Measurements from ENCODE around the gene SCNN1A. TPM values are rescaled to one million over a fixed set of nuclear protein-coding genes. Genes with fewer than 3 reads are reported as not detected.
A peak's percentile ranks its signal among the peaks of the same experiment; 100 is the strongest.

SCNN1A gene
- total RNA-seq, 1 experiment from 2014 or later, result 17.1 TPM

- in situ Hi-C loops (cut with HindIII; ENCODE audit: low pct_unique_long_range_greater_than_20kb, low sequenced_read_pairs) (no loop called here), intact Hi-C loops (cut with micrococcal nuclease; ENCODE audit: unreplicated experiment) (loop anchor here (5.0 kb wide), 1 partner anchor 35 kb away; no protein-coding TSS in a partner anchor)
- no peaks in the 10 kb centered on the region for H3K27me3 ChIP-seq (ENCODE audit: control insufficient read depth, insufficient read depth, low read length)
- no peaks in the 10 kb centered on the region for H3K9me3 ChIP-seq (ENCODE audit: control insufficient read depth, insufficient read depth, low read depth, low read length)
- ChIA-PET POLR2A (interaction anchor here (0.6 kb wide), 1 partner anchor 39 kb away, joined by 3 read pairs; no protein-coding TSS in a partner anchor), CTCF (no interaction called here)
- peak overlapping the region in 1 of 2 experiments; percentile 2; a peak in 2 of 4 replicates for H3K4me3 ChIP-seq (ENCODE audit: low read depth in 2 of 2, low read length in 2 of 2)
- no peaks in the 10 kb centered on the region for H3K36me3 ChIP-seq (ENCODE audit: control insufficient read depth, insufficient read depth, low read length)
- H3K27ac ChIP-seq (ENCODE audit: low read length), result peak overlapping the region; percentile 95
- peaks cover 87% of the 10 kb centered on the region for H3K4me1 ChIP-seq (ENCODE audit: control insufficient read depth, insufficient read depth, low read length)
- peak; percentile 71 for DNase-seq (ENCODE audit: low read depth, low spot score)
- no peak for TF ChIP-seq CTCF (IDR thresholded peaks at IDR 0.05)
- peak; percentile 69 for TF ChIP-seq POLR2AphosphoS5 (IDR thresholded peaks at IDR 0.05; ENCODE audit: low read depth, low read length)
- TF ChIP-seq TCF7L2 (IDR thresholded peaks at IDR 0.05; ENCODE audit: low read depth, low read length), result no peak
- TF ChIP-seq REST (IDR thresholded peaks at IDR 0.05; ENCODE audit: insufficient read depth in 1 of 2, low read depth in 2 of 2, low read length in 1 of 2), result no peak
- no peak for TF ChIP-seq SIN3A (IDR thresholded peaks at IDR 0.05; ENCODE audit: borderline replicate concordance, insufficient read depth, low read depth, low read length)
- ATAC-seq, result peak; percentile 68
- no TSS peak for BruUV-seq (replicated peaks)
Measured at GRCh38 chr12:6372403-6373003, 2.9 kb downstream of the SCNN1A start.

GRCh38 chr12:6370994-6371754, 4.2 kb downstream of the SCNN1A start:
- CTCF ChIA-PET, result no interaction called here
- peak; percentile 79 for ATAC-seq
- Histone ChIP-seq H3K4me1 (ENCODE audit: control insufficient read depth, insufficient read depth, low read length) (peaks cover 75% of the 10 kb centered on the region), H3K27ac (ENCODE audit: low read length) (peak overlapping the region; percentile 97), H3K36me3 (ENCODE audit: control insufficient read depth, insufficient read depth, low read length) (no peaks in the 10 kb centered on the region), H3K27me3 (ENCODE audit: control insufficient read depth, insufficient read depth, low read length) (no peaks in the 10 kb centered on the region), H3K4me3 (ENCODE audit: low read depth in 2 of 2, low read length in 2 of 2) (peak overlapping the region in 1 of 2 experiments; percentile 12; a peak in 1 of 4 replicates), H3K9me3 (ENCODE audit: control insufficient read depth, insufficient read depth, low read depth, low read length) (no peaks in the 10 kb centered on the region)
- in situ Hi-C loops (cut with HindIII; ENCODE audit: low pct_unique_long_range_greater_than_20kb, low sequenced_read_pairs) (no loop called here), intact Hi-C loops (cut with micrococcal nuclease; ENCODE audit: unreplicated experiment) (loop anchor here (5.0 kb wide), 1 partner anchor 34 kb away; no protein-coding TSS in a partner anchor)
- TF ChIP-seq REST (IDR thresholded peaks at IDR 0.05; ENCODE audit: insufficient read depth in 1 of 2, low read depth in 2 of 2, low read length in 1 of 2), result no peak
- 0 out of 2 replicates have a peak, but pooled peaks have one; percentile 25 for TF ChIP-seq POLR2AphosphoS5 (IDR thresholded peaks at IDR 0.05; ENCODE audit: low read depth, low read length)
- BruUV-seq (replicated peaks), result no TSS peak
- DNase-seq (ENCODE audit: low read depth, low spot score), result peak; percentile 66
- POLR2A ChIA-PET, result interaction anchor here (0.7 kb wide), 1 partner anchor 32 kb away, joined by 3 read pairs; no protein-coding TSS in a partner anchor
